ENCODE measurements around the gene RAB21.
"Not testable (repeated sequence)": the region's sequence is repeated elsewhere in the genome, so short reads cannot be mapped to it uniquely, and the experiment has no call there.

RAB21 gene

GRCh38 chr12:71799106-71799505 is 44.4 kb downstream of the RAB21 start:
- DNase-seq = peak; percentile 61

- no peak for DNase-seq
Measured at GRCh38 chr12:71800177-71800576, 45.5 kb downstream of the RAB21 start.

DNA sequence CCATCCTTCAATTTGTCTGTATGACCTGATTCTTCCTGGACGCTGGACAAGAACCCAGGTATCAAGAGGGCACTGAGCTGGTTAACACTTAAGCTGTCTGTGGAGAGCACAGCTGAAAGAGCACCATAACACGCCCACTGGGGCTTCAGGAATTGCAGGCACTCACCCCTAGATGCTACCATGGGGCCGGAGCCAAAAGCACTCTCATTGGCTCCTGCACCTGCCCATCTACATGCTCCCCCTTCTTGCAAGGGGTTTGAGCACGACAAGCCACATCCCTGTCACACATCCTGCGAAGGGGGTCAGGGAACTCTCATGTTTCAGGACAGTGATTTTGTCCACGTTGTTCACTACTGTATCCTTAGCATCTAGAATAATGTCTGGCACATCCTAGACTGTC is 49.8 kb downstream of the RAB21 start:
- no peak for DNase-seq

DNA sequence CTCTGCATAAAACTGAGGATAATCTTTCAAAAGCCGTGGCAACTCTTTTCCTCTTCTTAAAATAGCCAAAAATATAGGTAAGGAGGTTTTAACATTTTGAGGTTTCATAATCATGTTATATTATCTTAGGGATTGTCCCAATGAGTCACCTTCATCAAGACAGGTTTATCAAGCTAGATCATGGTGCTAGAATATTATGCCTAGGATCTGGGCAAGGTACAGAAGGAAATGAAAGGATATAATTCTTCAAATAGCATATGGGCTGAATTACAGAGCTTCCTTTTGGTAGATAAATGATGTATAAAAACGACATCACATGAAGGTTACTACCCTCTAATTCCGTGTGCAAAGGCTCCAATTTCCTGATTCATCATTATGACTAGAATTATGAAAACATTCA is 56.3 kb downstream of the RAB21 start:
- peak; percentile 41 for DNase-seq

DNA sequence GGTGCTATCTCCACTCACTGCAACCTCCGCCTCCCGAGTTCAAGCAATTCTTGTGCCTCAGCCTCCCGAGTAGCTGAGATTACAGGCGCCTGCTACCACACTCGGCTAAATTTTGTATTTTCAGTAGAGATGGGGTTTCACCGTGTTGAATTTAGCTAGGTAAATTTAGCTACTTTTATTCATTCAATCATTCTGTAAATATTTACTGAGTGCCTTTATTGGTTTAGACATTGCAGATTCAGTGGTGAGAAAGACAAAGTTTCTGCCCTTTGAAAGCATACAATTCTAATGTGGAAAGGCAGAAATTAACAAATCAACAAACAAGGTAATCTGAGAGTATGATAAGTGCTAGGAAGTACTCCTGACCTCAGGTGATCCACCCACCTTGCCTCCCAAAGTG is 60.6 kb downstream of the RAB21 start:
- not testable (repeated sequence) for DNase-seq

DNA sequence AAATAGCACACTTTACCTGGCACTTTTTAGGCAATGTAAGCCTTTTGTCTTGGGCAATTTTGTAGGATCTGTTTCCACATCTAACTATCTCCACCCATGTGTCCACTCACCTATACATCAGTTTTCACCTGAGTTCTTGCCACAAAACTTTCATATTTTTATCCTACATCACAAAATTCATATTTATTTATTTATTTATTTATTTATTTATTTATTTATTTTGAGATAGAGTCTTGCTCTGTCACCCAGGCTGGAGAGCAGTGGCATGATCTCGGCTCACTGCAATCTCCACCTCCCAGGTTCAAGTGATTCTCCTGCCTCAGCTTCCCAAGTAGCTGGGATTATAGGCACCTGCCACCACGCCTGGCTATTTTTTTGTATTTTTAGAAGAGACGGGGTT is 67.4 kb downstream of the RAB21 start:
- not testable (repeated sequence) for DNase-seq

- no peak for DNase-seq
Measured at GRCh38 chr12:71828813-71829212, 74.2 kb downstream of the RAB21 start.

DNA sequence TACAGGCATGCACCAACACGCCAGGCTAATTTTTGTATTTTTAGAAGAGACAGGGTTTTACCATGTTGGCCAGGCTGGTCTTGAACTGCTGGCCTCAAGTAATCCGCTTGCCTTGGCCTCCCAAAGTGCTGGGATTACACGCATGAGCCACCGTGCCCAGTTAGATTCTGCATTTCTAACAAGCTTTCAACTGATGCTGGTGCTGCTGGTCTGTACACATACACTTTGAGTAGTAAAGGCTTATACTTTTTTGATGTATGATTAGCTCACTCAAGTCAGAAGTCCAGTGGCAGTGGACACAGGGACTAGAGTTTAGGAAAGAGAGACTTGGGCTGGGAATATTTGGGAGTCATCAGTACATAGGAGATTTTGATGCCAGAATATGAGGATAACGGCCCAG is 82.7 kb downstream of the RAB21 start:
- no peak for DNase-seq

- DNase-seq = no peak
Measured at GRCh38 chr12:71838231-71838630, 83.6 kb downstream of the RAB21 start.

DNA sequence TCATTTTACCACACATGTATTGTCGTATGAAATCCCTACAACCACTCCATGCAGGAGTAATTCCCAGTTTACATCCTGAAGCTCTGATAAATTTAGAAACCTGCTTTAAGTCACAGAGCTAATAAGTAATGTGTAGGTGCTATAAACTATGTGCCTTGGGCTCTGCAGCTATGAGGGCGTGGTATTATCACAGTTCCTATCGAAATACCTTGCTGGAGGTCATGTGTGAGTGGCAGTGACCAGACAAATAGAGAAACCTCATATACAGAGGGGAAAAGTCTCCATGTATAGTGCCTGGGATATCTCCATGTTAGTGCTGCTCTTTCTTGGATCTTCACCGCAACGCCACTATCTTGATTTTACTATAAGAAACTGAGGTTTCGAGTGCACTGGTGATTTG is 84.0 kb downstream of the RAB21 start:
- no peak for DNase-seq

DNA sequence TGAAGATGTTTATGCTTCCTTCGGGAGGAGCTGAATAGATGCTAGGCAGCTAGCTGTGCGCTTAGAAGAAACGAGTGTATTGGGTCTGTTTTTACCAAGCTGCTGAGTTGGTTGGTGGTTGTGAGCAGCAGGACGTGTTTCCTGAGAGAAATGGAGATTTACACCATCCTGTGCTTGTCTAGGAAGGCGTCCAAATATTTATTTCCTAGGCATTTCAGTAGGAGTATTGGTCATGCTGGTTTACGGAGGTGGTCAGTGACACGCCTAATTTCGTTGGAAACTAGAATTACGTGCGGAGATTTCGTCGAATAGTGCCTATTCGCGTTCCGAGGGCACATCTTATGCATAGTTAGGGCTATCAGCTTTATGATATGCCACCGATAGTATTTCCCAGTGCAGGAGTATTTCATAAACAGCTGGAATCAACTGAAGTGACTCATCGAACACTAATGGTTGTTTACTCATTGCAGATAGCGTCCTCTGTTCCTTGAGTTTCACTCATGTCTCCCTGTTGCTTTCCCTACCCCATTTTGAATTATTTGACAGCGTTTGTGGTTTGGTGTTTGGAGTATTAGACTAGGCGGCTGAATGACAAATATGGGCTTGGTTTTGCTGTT is 85.7 kb downstream of the RAB21 start:
- peak; percentile 59 for DNase-seq

GRCh38 chr12:71846322-71846940 is 91.8 kb downstream of the RAB21 start:
- peak; percentile 34 for DNase-seq

DNA sequence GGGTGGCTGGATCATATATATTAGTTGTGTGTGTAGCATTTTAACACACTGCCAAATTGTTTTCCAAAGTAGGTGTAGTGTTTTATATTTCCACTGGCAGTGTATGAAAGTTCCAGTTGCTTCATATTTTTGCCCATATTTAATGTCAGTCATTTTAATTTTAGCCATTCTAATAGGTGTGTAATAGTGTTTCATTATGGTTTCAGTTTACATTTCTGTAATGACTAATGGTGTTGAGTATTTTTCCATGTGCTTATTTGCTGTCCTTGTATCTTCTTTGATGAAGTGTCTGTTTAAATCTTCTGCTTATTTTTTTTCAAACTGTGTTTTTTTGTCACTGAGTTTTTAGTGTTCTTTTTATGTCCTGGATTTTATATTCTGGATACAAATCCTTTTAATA is 93.5 kb downstream of the RAB21 start:
- DNase-seq = no peak

DNA sequence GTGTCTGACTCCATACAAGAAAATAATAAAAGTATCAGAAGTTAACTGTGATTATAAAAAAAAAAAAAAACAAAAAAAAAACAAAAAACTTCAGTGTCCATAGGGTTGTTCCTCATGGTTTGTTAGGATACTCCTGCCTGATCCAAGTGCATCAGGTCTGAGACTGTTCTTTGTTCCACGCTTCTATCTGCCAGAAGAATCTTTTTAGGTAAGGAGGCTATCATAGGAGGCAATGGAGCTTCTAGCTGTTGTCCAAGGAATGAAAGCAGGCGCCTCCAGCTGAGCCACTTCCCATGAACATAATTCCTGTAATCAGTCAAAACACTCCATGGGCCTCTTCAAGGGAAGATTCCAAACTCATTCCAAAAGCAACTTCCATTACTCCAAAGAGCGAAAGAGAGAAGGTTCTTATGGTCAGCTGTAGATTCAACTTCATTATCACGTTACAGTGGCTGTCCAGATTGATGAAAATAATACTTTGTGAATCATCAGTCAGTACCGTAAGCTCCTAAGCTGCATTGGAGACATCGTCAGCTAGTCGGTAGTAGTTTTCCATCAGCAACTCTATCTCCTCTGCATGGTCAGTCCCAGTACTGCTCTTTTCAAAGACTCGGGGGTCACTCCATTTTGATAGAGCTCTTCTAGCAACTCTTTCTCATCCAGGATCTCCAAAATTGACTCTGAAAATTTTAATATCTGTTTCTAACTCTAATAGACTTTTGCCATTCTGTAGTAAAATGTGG is 94.6 kb downstream of the RAB21 start:
- DNase-seq = no peak
